Natural killer cell (primary cell): ENCODE data around the gene UMAD1. TPM values are rescaled to one million over a fixed set of nuclear protein-coding genes. Genes with fewer than 3 reads are reported as not detected.

ENCODE experiments used
- ATAC-seq, 3 donors: fragments of 150-1000 bp in 2 of 3; fragments of 200-7000 bp in 1 of 3; cut with Tn5 transposase; 1 replicate in 1 of 3; 2 replicates in 2 of 3; pipeline ENCODE4 v1.10.0; 2021; ENCODE audit warnings: mild to moderate bottlenecking in 2 of 3, moderate library complexity in 2 of 3
- DNase-seq, 2 donors: peaks; one replicate each; pipeline versions ENCODE4 v3.0.0 to v3.0.0-alpha.2; 2013 to 2021; ENCODE audit warnings: mixed read lengths in 1 of 2
- H3K27ac ChIP-seq: one replicate; pipeline ENCODE4 v1.5.1; 2013; ENCODE audit warnings: mild to moderate bottlenecking, low read length
- H3K27me3 ChIP-seq: one replicate; pipeline ENCODE4 v1.6.1; 2013; ENCODE audit warnings: low read length; ENCODE audit not compliant: control insufficient read depth, insufficient read depth
- H3K36me3 ChIP-seq: one replicate; pipeline ENCODE4 v1.6.1; 2013; ENCODE audit warnings: low read length; ENCODE audit not compliant: control insufficient read depth, insufficient read depth
- H3K4me1 ChIP-seq: one replicate; pipeline ENCODE4 v1.6.1; 2013; ENCODE audit warnings: low read length; ENCODE audit not compliant: control insufficient read depth, insufficient read depth
- H3K4me3 ChIP-seq: one replicate; pipeline ENCODE4 v1.5.1; 2013; ENCODE audit warnings: low read length
- H3K9me3 ChIP-seq: one replicate; pipeline ENCODE4 v1.6.1; 2013; ENCODE audit warnings: low read length; ENCODE audit not compliant: control insufficient read depth, insufficient read depth
- H3K27ac Mint-ChIP-seq, 2 donors: one replicate each; pipeline ENCODE4 v1.8.0; 2022; ENCODE audit warnings: mild to moderate bottlenecking in 2 of 2, mixed read lengths in 2 of 2, moderate library complexity in 1 of 2
- H3K27me3 Mint-ChIP-seq, 2 donors: one replicate each; pipeline ENCODE4 v1.8.0; 2022; ENCODE audit warnings: low read depth in 2 of 2, mixed read lengths in 2 of 2
- H3K36me3 Mint-ChIP-seq: one replicate; pipeline ENCODE4 v1.8.0; 2022; ENCODE audit warnings: mixed read lengths
- H3K4me1 Mint-ChIP-seq, 2 donors: one replicate each; pipeline ENCODE4 v1.8.0; 2022; ENCODE audit warnings: mixed read lengths in 2 of 2
- H3K4me3 Mint-ChIP-seq: one replicate; pipeline ENCODE4 v1.8.0; 2022; ENCODE audit warnings: mild to moderate bottlenecking, moderate library complexity, mixed read lengths
- H3K9me3 Mint-ChIP-seq, 2 donors: one replicate each; pipeline ENCODE4 v1.8.0; 2022; ENCODE audit warnings: mixed read lengths in 2 of 2
- WGBS: methylation state at CpG from one replicate; pipeline ENCODE4 v1.1.7; 2013; ENCODE audit warnings: missing lambda C conversion rate; ENCODE audit not compliant: insufficient coverage; 5-methylcytosine and 5-hydroxymethylcytosine counted together
- intact Hi-C: fragments of 100-400 bp; cut with micrococcal nuclease; formaldehyde crosslinking; loops from one replicate; pipeline ENCODE4 v1.14.2; 2022
- total RNA-seq, 4 donors: library from RNA; stranded (reverse); fragments of 120-200 nt in 1 of 4; gene quantifications; one replicate each; pipeline versions ENCODE4 v1.2.3 to v1.2.4, GENCODE V29; 2013 to 2022
- TF ChIP-seq, protein P1 (sequence below): fragments of 200-600 bp; IDR thresholded peaks from one replicate; pipeline ENCODE4 v1.8.0; 2022; ENCODE audit warnings: antibody characterized with exemption

UMAD1 gene
- total RNA-seq, 3 donors from 2014 or later (not counting 1 experiment from before 2014, with no cell fraction given): 12.3 to 16.5 (median 14.6) TPM

DNA sequence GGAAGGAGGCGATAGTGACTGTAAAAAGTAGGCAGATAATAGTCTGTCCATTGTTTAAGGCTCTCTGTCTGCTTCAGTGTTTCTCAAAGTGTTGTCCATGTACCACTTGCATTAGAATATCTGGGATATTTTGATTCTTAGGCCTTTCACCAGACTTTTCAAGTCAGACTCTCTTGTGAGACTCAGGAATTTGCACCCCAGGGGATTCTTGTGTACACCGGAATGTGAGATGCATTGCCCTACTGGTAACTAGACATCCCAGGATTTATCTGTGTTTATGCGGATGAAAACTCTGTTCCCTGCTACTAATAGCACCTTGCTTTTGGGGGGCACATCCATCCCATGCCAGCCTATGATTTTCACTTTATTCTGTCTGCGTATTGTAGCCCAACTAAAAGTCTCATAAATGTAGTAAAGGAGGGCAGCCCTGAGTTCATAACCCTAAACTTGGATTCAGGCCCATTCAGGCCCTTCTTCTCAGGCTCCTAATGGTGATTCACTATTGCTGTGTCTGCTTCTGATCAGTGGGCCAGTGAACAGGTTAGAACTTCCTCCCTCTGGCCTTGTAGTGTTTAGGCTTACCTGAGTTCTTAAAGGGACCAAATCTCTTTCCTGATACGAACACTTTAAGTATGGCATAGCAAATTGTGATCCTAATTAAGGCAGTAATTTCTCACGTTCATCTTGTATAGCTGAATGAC, 149.6 kb downstream of the UMAD1 start:
- DNase-seq (no peak), ATAC-seq (no peak)
- H3K4me1 ChIP-seq: no peaks in the 10 kb centered on the region
- H3K4me1 Mint-ChIP-seq: peaks cover 8 to 13% of the 10 kb centered on the region in 2 donors
- peaks cover 2% of the 10 kb centered on the region for H3K36me3 ChIP-seq
- no peak overlapping the region for H3K4me3 ChIP-seq
- H3K9me3 Mint-ChIP-seq: no peaks in the 10 kb centered on the region
- intact Hi-C loops: no loop called here
- H3K27me3 ChIP-seq: no peaks in the 10 kb centered on the region
- TF ChIP-seq, protein P1, sequence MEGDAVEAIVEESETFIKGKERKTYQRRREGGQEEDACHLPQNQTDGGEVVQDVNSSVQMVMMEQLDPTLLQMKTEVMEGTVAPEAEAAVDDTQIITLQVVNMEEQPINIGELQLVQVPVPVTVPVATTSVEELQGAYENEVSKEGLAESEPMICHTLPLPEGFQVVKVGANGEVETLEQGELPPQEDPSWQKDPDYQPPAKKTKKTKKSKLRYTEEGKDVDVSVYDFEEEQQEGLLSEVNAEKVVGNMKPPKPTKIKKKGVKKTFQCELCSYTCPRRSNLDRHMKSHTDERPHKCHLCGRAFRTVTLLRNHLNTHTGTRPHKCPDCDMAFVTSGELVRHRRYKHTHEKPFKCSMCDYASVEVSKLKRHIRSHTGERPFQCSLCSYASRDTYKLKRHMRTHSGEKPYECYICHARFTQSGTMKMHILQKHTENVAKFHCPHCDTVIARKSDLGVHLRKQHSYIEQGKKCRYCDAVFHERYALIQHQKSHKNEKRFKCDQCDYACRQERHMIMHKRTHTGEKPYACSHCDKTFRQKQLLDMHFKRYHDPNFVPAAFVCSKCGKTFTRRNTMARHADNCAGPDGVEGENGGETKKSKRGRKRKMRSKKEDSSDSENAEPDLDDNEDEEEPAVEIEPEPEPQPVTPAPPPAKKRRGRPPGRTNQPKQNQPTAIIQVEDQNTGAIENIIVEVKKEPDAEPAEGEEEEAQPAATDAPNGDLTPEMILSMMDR: no peak
- H3K36me3 Mint-ChIP-seq: no peaks in the 10 kb centered on the region
- H3K27ac Mint-ChIP-seq: no peak overlapping the region
- H3K9me3 ChIP-seq: no peaks in the 10 kb centered on the region
- no peak overlapping the region for H3K4me3 Mint-ChIP-seq
- 97% methylated on average over 6 of the region's 6 CpGs for WGBS
- H3K27ac ChIP-seq: no peak overlapping the region
- no peaks in the 10 kb centered on the region for H3K27me3 Mint-ChIP-seq

DNA sequence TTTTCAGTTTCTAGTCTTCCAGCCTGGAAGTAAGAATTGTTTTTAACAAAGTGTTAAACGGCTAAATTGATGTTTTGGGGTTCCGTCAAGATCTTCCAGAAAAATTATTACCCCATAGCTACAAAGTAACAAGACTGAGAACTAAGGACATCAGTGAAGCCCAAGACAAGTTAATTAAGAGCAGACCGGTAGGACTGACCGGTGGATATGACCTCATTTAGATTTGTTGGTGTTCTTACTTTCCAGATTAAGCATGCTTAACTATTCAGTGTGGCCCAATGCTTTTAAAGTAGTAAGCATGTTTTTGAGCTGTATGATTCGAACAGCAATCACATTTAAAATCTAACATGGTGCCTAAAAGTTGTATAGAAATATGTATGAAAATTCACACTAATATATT, 151.0 kb downstream of the UMAD1 start:
- Histone ChIP-seq H3K4me3 (no peak overlapping the region), H3K9me3 (no peaks in the 10 kb centered on the region), H3K4me1 (no peaks in the 10 kb centered on the region), H3K27ac (no peak overlapping the region), H3K27me3 (no peaks in the 10 kb centered on the region), H3K36me3 (peaks cover 4% of the 10 kb centered on the region)
- no peak for ATAC-seq
- WGBS: 97% methylated on average over 2 of the region's 5 CpGs
- no peaks in the 10 kb centered on the region for H3K9me3 Mint-ChIP-seq
- DNase-seq: no peak
- intact Hi-C loops: no loop called here
- H3K36me3 Mint-ChIP-seq: no peaks in the 10 kb centered on the region
- TF ChIP-seq, protein P1: no peak
- H3K4me3 Mint-ChIP-seq: no peak overlapping the region
- no peaks in the 10 kb centered on the region for H3K27me3 Mint-ChIP-seq
- no peak overlapping the region for H3K27ac Mint-ChIP-seq
- H3K4me1 Mint-ChIP-seq: peaks cover 12 to 15% of the 10 kb centered on the region in 2 donors

DNA sequence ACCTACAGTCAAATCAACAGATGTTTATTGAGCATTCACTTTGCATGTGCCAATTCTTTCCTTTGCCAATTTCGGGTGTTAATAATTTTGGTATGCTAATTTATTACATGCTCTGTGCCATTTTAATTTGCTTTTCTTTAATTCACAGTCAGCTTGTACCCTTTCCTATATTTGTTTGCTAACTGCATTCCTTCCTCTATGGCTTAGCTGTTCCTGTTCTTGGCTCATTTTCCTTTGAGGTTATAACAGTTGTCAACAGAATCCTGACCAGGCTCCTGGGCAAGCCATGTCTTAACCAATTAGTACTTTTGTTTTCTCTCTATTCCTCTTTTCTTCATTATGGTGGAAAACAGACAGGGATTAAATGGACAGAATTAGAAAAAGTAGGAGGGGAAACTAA, 151.5 kb downstream of the UMAD1 start:
- WGBS: 57% methylated on average over 1 of the region's 1 CpG
- H3K9me3 ChIP-seq: no peaks in the 10 kb centered on the region
- H3K27me3 Mint-ChIP-seq: no peaks in the 10 kb centered on the region
- no peak for ATAC-seq
- H3K27ac ChIP-seq: no peak overlapping the region
- no peak overlapping the region for H3K4me3 Mint-ChIP-seq
- no peaks in the 10 kb centered on the region for H3K4me1 ChIP-seq
- intact Hi-C loops: no loop called here
- H3K27ac Mint-ChIP-seq: no peak overlapping the region
- H3K36me3 ChIP-seq: peaks cover 4% of the 10 kb centered on the region
- peaks cover 15% of the 10 kb centered on the region in 2 donors for H3K4me1 Mint-ChIP-seq
- no peaks in the 10 kb centered on the region for H3K36me3 Mint-ChIP-seq
- no peaks in the 10 kb centered on the region for H3K9me3 Mint-ChIP-seq
- TF ChIP-seq, protein P1: no peak
- DNase-seq: no peak
- H3K27me3 ChIP-seq: no peaks in the 10 kb centered on the region
- no peak overlapping the region for H3K4me3 ChIP-seq

DNA sequence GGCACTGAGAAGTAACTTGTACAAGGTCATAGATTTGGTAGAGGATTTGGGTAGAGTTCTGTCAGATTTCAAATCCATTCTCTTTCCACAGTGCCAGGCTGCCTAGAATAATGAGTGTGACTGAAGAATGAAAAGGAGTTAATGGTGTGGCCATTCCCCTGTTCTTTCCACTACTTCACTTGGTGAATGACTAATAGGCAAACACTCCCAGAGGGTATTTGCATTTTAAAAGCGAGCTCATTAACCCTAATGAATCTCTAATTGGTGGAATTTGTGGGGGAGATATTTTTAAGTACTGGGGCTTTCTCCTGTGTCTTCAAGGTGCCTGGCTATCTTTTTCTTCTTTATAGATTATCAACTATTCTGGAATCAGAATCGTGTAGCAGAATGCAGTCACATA, 152.7 kb downstream of the UMAD1 start:
- Mint-ChIP-seq H3K27me3 (no peaks in the 10 kb centered on the region), H3K9me3 (no peaks in the 10 kb centered on the region), H3K36me3 (no peaks in the 10 kb centered on the region), H3K4me3 (no peak overlapping the region), H3K27ac (no peak overlapping the region), H3K4me1 (peaks cover 15% of the 10 kb centered on the region in 2 donors)
- ATAC-seq: no peak
- H3K4me3 ChIP-seq: no peak overlapping the region
- WGBS: 100% methylated on average over 1 of the region's 2 CpGs
- H3K9me3 ChIP-seq: no peaks in the 10 kb centered on the region
- no peaks in the 10 kb centered on the region for H3K27me3 ChIP-seq
- no peak overlapping the region for H3K27ac ChIP-seq
- TF ChIP-seq, protein P1: no peak
- peaks cover 4% of the 10 kb centered on the region for H3K36me3 ChIP-seq
- no peaks in the 10 kb centered on the region for H3K4me1 ChIP-seq
- intact Hi-C loops: no loop called here
- no peak for DNase-seq
